WTC11 (cell line): Measurements from ENCODE around the gene PTPRJ. TPM values are rescaled to one million over a fixed set of nuclear protein-coding genes. Genes with fewer than 3 reads are reported as not detected.

Experiments used
- ATAC-seq: fragments of 200-7000 bp; cut with Tn5 transposase; 2 replicates; pipeline ENCODE4 v1.10.0; 2021; ENCODE audit warnings: mild to moderate bottlenecking, moderate library complexity
- CTCF ChIA-PET: fragments of 300-600 bp; sonication (Branson Sonifier 250); formaldehyde crosslinking; loops from one replicate; lab custom pipeline; 2021; ENCODE audit warnings: antibody characterized with exemption; lab: Charles Lee
- POLR2A ChIA-PET: fragments of 350-600 bp; sonication (Branson Sonifier 250); formaldehyde crosslinking; loops from one replicate; lab custom pipeline; 2021; ENCODE audit warnings: antibody characterized with exemption; lab: Charles Lee
- DNase-seq: peaks from one replicate; pipeline ENCODE4 v3.0.0; 2021; ENCODE audit warnings: low spot score
- H3K27ac Mint-ChIP-seq: 2 replicates; pipeline ENCODE4 v1.8.0; 2021; ENCODE audit warnings: mixed read lengths
- H3K27me3 Mint-ChIP-seq: 2 replicates; pipeline ENCODE4 v1.8.0; 2021; ENCODE audit warnings: low read depth, mild to moderate bottlenecking, moderate library complexity, mixed read lengths
- H3K36me3 Mint-ChIP-seq: 2 replicates; pipeline ENCODE4 v1.8.0; 2021; ENCODE audit warnings: mixed read lengths
- H3K4me1 Mint-ChIP-seq: 2 replicates; pipeline ENCODE4 v1.8.0; 2022; ENCODE audit warnings: mixed read lengths
- H3K4me3 Mint-ChIP-seq: 2 replicates; pipeline ENCODE4 v1.8.0; 2021; ENCODE audit warnings: mild to moderate bottlenecking, moderate library complexity, mixed read lengths
- H3K9me3 Mint-ChIP-seq: 2 replicates; pipeline ENCODE4 v1.8.0; 2021; ENCODE audit warnings: mixed read lengths
- ARID4B ChIP-seq: sonication (generic); formaldehyde crosslinking; IDR thresholded peaks from 2 replicates; pipeline ENCODE4 v1.8.0; 2023; ENCODE audit warnings: missing genetic modification reagents, mild to moderate bottlenecking, borderline replicate concordance
- ATF3 ChIP-seq: sonication (generic); formaldehyde crosslinking; conservative IDR thresholded peaks from 2 replicates; pipeline ENCODE4 v1.8.1; 2022; ENCODE audit warnings: mild to moderate bottlenecking, missing genetic modification reagents
- ATF6 ChIP-seq: sonication (generic); formaldehyde crosslinking; IDR thresholded peaks from 2 replicates; pipeline ENCODE4 v1.8.1; 2023; ENCODE audit warnings: mild to moderate bottlenecking, missing genetic modification reagents
- E2F1 ChIP-seq: sonication (generic); formaldehyde crosslinking; IDR thresholded peaks from 2 replicates; pipeline ENCODE4 v1.8.0; 2022; ENCODE audit warnings: mild to moderate bottlenecking, missing genetic modification reagents
- ESRRA ChIP-seq: sonication (generic); formaldehyde crosslinking; IDR thresholded peaks from 2 replicates; pipeline ENCODE4 v1.8.1; 2022; ENCODE audit warnings: mild to moderate bottlenecking, missing genetic modification reagents, borderline replicate concordance
- HMGA2 ChIP-seq: fragments of 250-450 bp; sonication (Bioruptor Pico); IDR thresholded peaks from 2 replicates; pipeline ENCODE4 v1.4.0; 2021; ENCODE audit warnings: mild to moderate bottlenecking, moderate library complexity
- KAT7 ChIP-seq: sonication (generic); formaldehyde crosslinking; IDR thresholded peaks from 2 replicates; pipeline ENCODE4 v1.8.1; 2023; ENCODE audit warnings: missing genetic modification reagents, mild to moderate bottlenecking, borderline replicate concordance
- NFYB ChIP-seq: sonication (generic); formaldehyde crosslinking; conservative IDR thresholded peaks from 2 replicates; pipeline ENCODE4 v1.8.0; 2022; ENCODE audit warnings: low read depth, missing genetic modification reagents
- NR1H2 ChIP-seq: sonication (generic); formaldehyde crosslinking; IDR thresholded peaks from 2 replicates; pipeline ENCODE4 v1.9.0; 2021; ENCODE audit warnings: mild to moderate bottlenecking, moderate library complexity, missing genetic modification reagents
- NR2C2 ChIP-seq: sonication (generic); formaldehyde crosslinking; IDR thresholded peaks from 2 replicates; pipeline ENCODE4 v1.8.0; 2022; ENCODE audit warnings: mild to moderate bottlenecking, missing genetic modification reagents
- STAT6 ChIP-seq: sonication (generic); formaldehyde crosslinking; conservative IDR thresholded peaks from 2 replicates; pipeline ENCODE4 v1.8.1; 2023; ENCODE audit warnings: mild to moderate bottlenecking, low read depth, missing genetic modification reagents, moderate library complexity
- TCF7 ChIP-seq: sonication (generic); formaldehyde crosslinking; IDR thresholded peaks from 2 replicates; pipeline ENCODE4 v1.8.0; 2022; ENCODE audit warnings: mild to moderate bottlenecking, low read depth, missing genetic modification reagents, moderate library complexity
- USF1 ChIP-seq: sonication (generic); formaldehyde crosslinking; IDR thresholded peaks from 2 replicates; pipeline ENCODE4 v1.8.0; 2022; ENCODE audit warnings: mild to moderate bottlenecking, missing genetic modification reagents
- ZNF121 ChIP-seq: sonication (generic); formaldehyde crosslinking; IDR thresholded peaks from 2 replicates; pipeline ENCODE4 v1.8.0; 2023; ENCODE audit warnings: missing genetic modification reagents
- ZNF219 ChIP-seq: sonication (generic); formaldehyde crosslinking; IDR thresholded peaks from 2 replicates; pipeline ENCODE4 v1.8.0; 2023; ENCODE audit warnings: missing genetic modification reagents, mild to moderate bottlenecking, borderline replicate concordance
- ZNF317 ChIP-seq: sonication (generic); formaldehyde crosslinking; IDR thresholded peaks from 2 replicates; pipeline ENCODE4 v1.8.1; 2023; ENCODE audit warnings: low read depth, mild to moderate bottlenecking, moderate library complexity, missing genetic modification reagents, borderline replicate concordance
- ZNF532 ChIP-seq: fragments of 250-450 bp; sonication (Bioruptor Pico); IDR thresholded peaks from 2 replicates; pipeline ENCODE4 v1.9.0; 2021; ENCODE audit warnings: mild to moderate bottlenecking, borderline replicate concordance
- ZNF671 ChIP-seq: fragments of 250-450 bp; sonication (Bioruptor Pico); IDR thresholded peaks from 2 replicates; pipeline ENCODE4 v1.8.0; 2021; ENCODE audit warnings: mild to moderate bottlenecking
- total RNA-seq: library from RNA; stranded (reverse); gene quantifications from 3 replicates; pipeline ENCODE4 v1.2.3, GENCODE V29; 2021

PTPRJ gene
- total RNA-seq, 1 experiment from 2014 or later = 19.5 TPM

DNA sequence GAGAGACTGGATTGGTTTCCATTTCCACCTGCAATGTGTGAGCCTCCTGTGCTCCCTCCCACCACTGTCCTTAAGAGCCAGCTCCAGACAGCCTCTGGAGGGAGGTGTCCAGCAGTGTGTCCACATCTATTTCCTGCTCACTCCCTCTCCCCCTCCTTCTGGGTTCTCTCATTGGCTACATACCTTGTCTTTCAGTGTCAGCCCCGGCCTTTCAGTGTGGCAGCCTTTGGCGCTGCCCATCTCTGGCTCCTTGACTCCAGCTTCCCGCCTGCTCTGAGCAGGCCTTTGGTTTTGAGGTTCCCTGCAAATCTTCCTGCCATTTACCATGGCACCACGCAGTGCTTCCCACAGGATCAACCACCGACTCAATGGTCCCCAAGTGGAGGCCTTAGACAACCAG is 19.0 kb upstream of the PTPRJ start:
- Mint-ChIP-seq H3K27me3 (no peaks in the 10 kb centered on the region), H3K27ac (no peak overlapping the region; the same call in 1 of the 2 replicates), H3K36me3 (no peaks in the 10 kb centered on the region), H3K4me1 (no peaks in the 10 kb centered on the region), H3K9me3 (no peaks in the 10 kb centered on the region), H3K4me3 (no peak overlapping the region)
- DNase-seq (no peak), ATAC-seq (peak; percentile 82)
- CTCF ChIA-PET = interaction anchor here (1.1 kb wide), 1 partner anchor 18 kb away, joined by 4 read pairs; no protein-coding TSS in a partner anchor
- POLR2A ChIA-PET = interaction anchor here (0.9 kb wide), 1 partner anchor 17 kb away, joined by 9 read pairs; no protein-coding TSS in a partner anchor
- no peak for TF ChIP-seq USF1 (CRISPR knock-in tag)
- no peak for TF ChIP-seq ZNF532
- no peak for TF ChIP-seq ZNF671 (CRISPR knock-in tag)
- no peak for TF ChIP-seq NR2C2 (CRISPR knock-in tag)
- no peak for TF ChIP-seq ZNF121 (CRISPR knock-in tag)
- no peak for TF ChIP-seq NR1H2
- peak; percentile 39 for TF ChIP-seq NFYB (CRISPR knock-in tag)

- Mint-ChIP-seq H3K9me3 (no peaks in the 10 kb centered on the region), H3K27ac (no peak overlapping the region), H3K36me3 (no peaks in the 10 kb centered on the region), H3K4me3 (no peak overlapping the region), H3K27me3 (no peaks in the 10 kb centered on the region), H3K4me1 (no peaks in the 10 kb centered on the region)
- CTCF ChIA-PET = interaction anchor here (1.0 to 1.3 kb wide), 3 partner anchors 15 to 91 kb away, joined by 4 read pairs; no protein-coding TSS in a partner anchor
- DNase-seq (no peak), ATAC-seq (no peak)
- POLR2A ChIA-PET = interaction anchor here (0.7 kb wide), 1 partner anchor 40 kb away, joined by 4 read pairs; no protein-coding TSS in a partner anchor
- TF ChIP-seq ARID4B (CRISPR knock-in tag) (no peak), ATF6 (CRISPR knock-in tag) (no peak), ATF3 (CRISPR knock-in tag) (no peak), ESRRA (CRISPR knock-in tag) (no peak), ZNF317 (CRISPR knock-in tag) (no peak), NFYB (CRISPR knock-in tag) (no peak), KAT7 (CRISPR knock-in tag) (no peak), E2F1 (CRISPR knock-in tag) (no peak), ZNF219 (no peak), TCF7 (CRISPR knock-in tag) (no peak), HMGA2 (CRISPR knock-in tag) (no peak), STAT6 (CRISPR knock-in tag) (no peak)
Measured at GRCh38 chr11:47964546-47964945, 15.8 kb upstream of the PTPRJ start.
